CD4-positive, alpha-beta T cell (primary cell): Measurements from ENCODE around the gene PYCARD. TPM values are rescaled to one million over a fixed set of nuclear protein-coding genes. Genes with fewer than 3 reads are reported as not detected.

Source experiments
- ATAC-seq: fragments of 200-7000 bp; cut with Tn5 transposase; one replicate; pipeline ENCODE4 v1.10.0; 2022; ENCODE audit warnings: mild to moderate bottlenecking; ENCODE audit not compliant: poor library complexity
- CTCF ChIA-PET: fragments of 350-600 bp; sonication (Branson Sonifier 250); formaldehyde crosslinking; loops from one replicate; lab custom pipeline; 2021; ENCODE audit warnings: antibody characterized with exemption, inconsistent platforms; lab: Charles Lee
- POLR2A ChIA-PET: fragments of 350-600 bp; sonication (Branson Sonifier 250); formaldehyde crosslinking; loops from one replicate; lab custom pipeline; 2021; ENCODE audit warnings: antibody characterized with exemption, inconsistent platforms; lab: Charles Lee
- DNase-seq, 14 experiments: peaks; one replicate each; pipeline ENCODE4 v3.0.0-alpha.2; 2013 to 2020; ENCODE audit warnings: mixed read lengths in 2 of 14
- H3K27ac ChIP-seq, 2 donors: one replicate each; pipeline versions ENCODE4 v1.5.1 to v1.7.0; 2013; ENCODE audit warnings: low read length in 2 of 2, low read depth in 1 of 2, mild to moderate bottlenecking in 1 of 2
- H3K27me3 ChIP-seq, 2 experiments: 1 replicate in 1 of 2; 2 replicates in 1 of 2; pipeline versions ENCODE4 v1.6.1 to v1.7.0; 2013; ENCODE audit warnings: low read length in 2 of 2, control low read depth in 1 of 2, mild to moderate bottlenecking in 1 of 2, moderate library complexity in 1 of 2; ENCODE audit not compliant: insufficient read depth in 2 of 2, control insufficient read depth in 1 of 2
- H3K36me3 ChIP-seq: one replicate; pipeline ENCODE4 v1.6.1; 2013; ENCODE audit warnings: low read length, control low read depth; ENCODE audit not compliant: insufficient read depth
- H3K4me1 ChIP-seq: one replicate; pipeline ENCODE4 v1.6.1; 2013; ENCODE audit warnings: low read length, control low read depth; ENCODE audit not compliant: insufficient read depth
- H3K4me3 ChIP-seq: one replicate; pipeline ENCODE4 v1.5.1; 2013; ENCODE audit warnings: mild to moderate bottlenecking, low read length, moderate library complexity
- H3K9me3 ChIP-seq, 2 experiments: 1 replicate in 1 of 2; 2 replicates in 1 of 2; pipeline versions ENCODE4 v1.6.1 to v1.7.0; 2013; ENCODE audit warnings: low read length in 2 of 2, mild to moderate bottlenecking in 2 of 2, control low read depth in 1 of 2, moderate library complexity in 1 of 2; ENCODE audit not compliant: control insufficient read depth in 1 of 2, insufficient read depth in 1 of 2
- H3K27ac Mint-ChIP-seq: one replicate; pipeline ENCODE4 v1.8.0; 2020; ENCODE audit warnings: mixed read lengths
- H3K27me3 Mint-ChIP-seq: one replicate; pipeline ENCODE4 v1.8.0; 2021; ENCODE audit warnings: mixed read lengths
- H3K36me3 Mint-ChIP-seq: one replicate; pipeline ENCODE4 v1.8.0; 2021; ENCODE audit warnings: low read depth, mixed read lengths
- H3K4me1 Mint-ChIP-seq: one replicate; pipeline ENCODE4 v1.8.0; 2021; ENCODE audit warnings: low read depth, mixed read lengths
- H3K4me3 Mint-ChIP-seq: one replicate; pipeline ENCODE4 v1.8.0; 2020; ENCODE audit warnings: mild to moderate bottlenecking, mixed read lengths
- H3K9me3 Mint-ChIP-seq: one replicate; pipeline ENCODE4 v1.8.0; 2020; ENCODE audit warnings: mixed read lengths
- CTCF ChIP-seq: fragments of 200-600 bp; IDR thresholded peaks from one replicate; pipeline ENCODE4 v1.8.0; 2022; ENCODE audit warnings: antibody characterized with exemption, mild to moderate bottlenecking
- intact Hi-C, 2 experiments: fragments of 100-400 bp; cut with DNase I in 1 of 2; cut with micrococcal nuclease in 1 of 2; formaldehyde crosslinking; loops; one replicate each; pipeline versions ENCODE4 v1.15.1 to v1.9.0; 2023 to 2025; cut with DNase I, micrococcal nuclease
- total RNA-seq, 174 experiments: library from RNA in 2 of 174; stranded (reverse) in 2 of 174; gene quantifications; one replicate each; pipeline ENCODE4 v1.2.3 and lab custom pipeline; 2021 to 2026

The PYCARD gene
- total RNA-seq, 2 experiments from 2014 or later = 8.1 to 8.5 TPM

GRCh38 chr16:31243734-31244670 is 41.4 kb upstream of the PYCARD start:
- no peak for TF ChIP-seq CTCF
- no peaks in the 10 kb centered on the region for H3K4me1 Mint-ChIP-seq
- POLR2A ChIA-PET = interaction anchor here (0.6 kb wide), 1 partner anchor 124 kb away, joined by 3 read pairs; no protein-coding TSS in a partner anchor
- no peaks in the 10 kb centered on the region for H3K36me3 Mint-ChIP-seq
- H3K9me3 Mint-ChIP-seq = no peaks in the 10 kb centered on the region
- no peaks in the 10 kb centered on the region for H3K9me3 ChIP-seq
- DNase-seq = peak in 3 of 14 experiments; percentile 24 to 53 (median 47)
- no peak overlapping the region for H3K4me3 Mint-ChIP-seq
- H3K27me3 ChIP-seq = no peaks in the 10 kb centered on the region
- H3K27me3 Mint-ChIP-seq = no peaks in the 10 kb centered on the region
- no peak overlapping the region for H3K27ac Mint-ChIP-seq
- no peak for ATAC-seq
- CTCF ChIA-PET = no interaction called here
- intact Hi-C loops = loop anchor here in 1 of 2 experiments (10.0 kb wide), 1 partner anchor 161 kb away; no protein-coding TSS in a partner anchor
- H3K4me3 ChIP-seq = no peak overlapping the region
- H3K4me1 ChIP-seq = no peaks in the 10 kb centered on the region
- no peak overlapping the region for H3K27ac ChIP-seq
- no peaks in the 10 kb centered on the region for H3K36me3 ChIP-seq

- H3K4me3 Mint-ChIP-seq = no peak overlapping the region
- ChIA-PET POLR2A (no interaction called here), CTCF (no interaction called here)
- no peak overlapping the region for H3K27ac ChIP-seq
- intact Hi-C loops = loop anchor here in 1 of 2 experiments (10.0 kb wide), 1 partner anchor 163 kb away; no protein-coding TSS in a partner anchor
- no peak overlapping the region for H3K27ac Mint-ChIP-seq
- H3K27me3 ChIP-seq = no peaks in the 10 kb centered on the region
- DNase-seq (no peak), ATAC-seq (no peak)
- H3K9me3 Mint-ChIP-seq = no peaks in the 10 kb centered on the region
- TF ChIP-seq CTCF = no peak
- H3K4me3 ChIP-seq = no peak overlapping the region
- no peaks in the 10 kb centered on the region for H3K36me3 ChIP-seq
- H3K27me3 Mint-ChIP-seq = no peaks in the 10 kb centered on the region
- H3K9me3 ChIP-seq = no peaks in the 10 kb centered on the region
- no peaks in the 10 kb centered on the region for H3K4me1 ChIP-seq
- H3K36me3 Mint-ChIP-seq = no peaks in the 10 kb centered on the region
- no peaks in the 10 kb centered on the region for H3K4me1 Mint-ChIP-seq
Observed at GRCh38 chr16:31242206-31242605, 39.6 kb upstream of the PYCARD start.

- no peaks in the 10 kb centered on the region for H3K4me1 Mint-ChIP-seq
- ChIA-PET CTCF (no interaction called here), POLR2A (no interaction called here)
- intact Hi-C loops = no loop called here
- no peaks in the 10 kb centered on the region for H3K27me3 Mint-ChIP-seq
- no peaks in the 10 kb centered on the region for H3K36me3 Mint-ChIP-seq
- no peaks in the 10 kb centered on the region for H3K9me3 Mint-ChIP-seq
- Histone ChIP-seq H3K4me3 (no peak overlapping the region), H3K4me1 (no peaks in the 10 kb centered on the region), H3K9me3 (no peaks in the 10 kb centered on the region), H3K27me3 (no peaks in the 10 kb centered on the region), H3K36me3 (no peaks in the 10 kb centered on the region), H3K27ac (no peak overlapping the region)
- ATAC-seq (no peak), DNase-seq (no peak)
- TF ChIP-seq CTCF = no peak
- no peak overlapping the region for H3K4me3 Mint-ChIP-seq
- H3K27ac Mint-ChIP-seq = no peak overlapping the region
Observed at GRCh38 chr16:31238041-31238440, 35.5 kb upstream of the PYCARD start.
